IPS-18a (cell line): ENCODE results near the gene TLR7.
A peak's percentile ranks its signal among the peaks of the same experiment; 100 is the strongest.

Experiments
- H3K27ac ChIP-seq: one replicate; pipeline ENCODE4 v1.5.1; 2013; ENCODE audit warnings: low read length
- H3K27me3 ChIP-seq: one replicate; pipeline ENCODE4 v1.6.1; 2013; ENCODE audit warnings: mild to moderate bottlenecking, low read length; ENCODE audit not compliant: control insufficient read depth, insufficient read depth
- H3K36me3 ChIP-seq: one replicate; pipeline ENCODE4 v1.6.1; 2013; ENCODE audit warnings: low read depth, low read length; ENCODE audit not compliant: control insufficient read depth
- H3K4me1 ChIP-seq: one replicate; pipeline ENCODE4 v1.6.1; 2013; ENCODE audit warnings: low read depth, low read length; ENCODE audit not compliant: control insufficient read depth
- H3K4me3 ChIP-seq: one replicate; pipeline ENCODE4 v1.5.1; 2013; ENCODE audit warnings: low read length
- H3K9ac ChIP-seq: one replicate; pipeline ENCODE4 v1.6.1; 2013; ENCODE audit warnings: mild to moderate bottlenecking, low read length, moderate library complexity
- H3K9me3 ChIP-seq: one replicate; pipeline ENCODE4 v1.6.1; 2013; ENCODE audit warnings: low read depth, low read length; ENCODE audit not compliant: control insufficient read depth

Gene TLR7

DNA sequence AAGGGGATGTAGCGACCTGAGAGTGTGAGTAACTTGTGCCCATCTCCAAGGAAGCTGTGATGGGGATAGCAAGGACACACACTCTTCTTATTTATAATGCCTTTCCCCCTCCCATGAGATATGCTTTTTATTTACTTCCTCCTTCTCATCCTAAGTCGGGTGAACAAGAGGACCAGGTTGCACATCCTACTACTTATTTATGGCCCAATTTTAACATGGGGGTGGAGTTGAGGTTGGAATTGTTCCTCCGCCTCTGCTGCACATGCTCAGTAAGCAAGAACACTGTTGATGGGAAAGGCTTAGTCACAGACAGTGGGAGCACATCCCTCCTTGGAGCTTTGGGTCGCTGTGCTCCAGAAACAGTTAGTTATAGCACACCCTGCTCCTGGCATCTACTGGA is 24.3 kb downstream of the TLR7 start:
- Histone ChIP-seq H3K4me1 (no peaks in the 10 kb centered on the region), H3K27ac (no peak overlapping the region), H3K9ac (no peak overlapping the region), H3K4me3 (no peak overlapping the region), H3K9me3 (no peaks in the 10 kb centered on the region), H3K36me3 (no peaks in the 10 kb centered on the region), H3K27me3 (no peaks in the 10 kb centered on the region)

DNA sequence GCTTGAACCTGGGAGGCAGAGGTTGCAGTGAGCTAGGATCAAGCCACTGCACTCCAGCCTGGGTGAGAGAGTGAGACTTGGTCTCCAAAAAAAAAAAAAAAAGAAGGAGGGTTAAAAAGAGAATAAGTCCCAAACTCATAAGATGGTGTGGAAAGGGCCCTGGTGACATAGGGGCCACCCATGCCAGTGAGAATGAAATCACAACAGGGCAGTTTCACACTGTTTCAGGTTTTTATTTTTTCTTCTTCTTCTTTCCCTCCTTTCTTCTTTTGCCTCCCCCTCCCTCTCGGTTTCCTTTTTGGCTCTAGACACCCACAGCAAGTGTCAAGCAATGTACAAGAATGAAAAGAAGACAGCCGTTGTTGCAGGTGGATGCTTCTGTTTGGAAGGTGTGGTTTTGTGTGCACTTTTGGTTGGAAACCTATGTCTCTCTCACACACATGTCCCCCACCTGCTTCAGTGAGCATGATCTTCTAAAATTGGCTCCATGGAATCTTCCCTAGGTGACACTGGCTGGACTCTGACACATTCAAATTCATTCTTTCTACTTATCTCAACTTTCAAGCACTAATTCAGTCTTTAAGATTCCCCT is 25.1 kb downstream of the TLR7 start:
- Histone ChIP-seq H3K4me3 (no peak overlapping the region), H3K27me3 (no peaks in the 10 kb centered on the region), H3K4me1 (no peaks in the 10 kb centered on the region), H3K36me3 (no peaks in the 10 kb centered on the region), H3K9ac (no peak overlapping the region), H3K27ac (no peak overlapping the region), H3K9me3 (no peaks in the 10 kb centered on the region)

- Histone ChIP-seq H3K36me3 (no peaks in the 10 kb centered on the region), H3K9me3 (no peaks in the 10 kb centered on the region), H3K9ac (no peak overlapping the region), H3K4me3 (no peak overlapping the region), H3K4me1 (no peaks in the 10 kb centered on the region), H3K27ac (no peak overlapping the region), H3K27me3 (no peaks in the 10 kb centered on the region)
These were observed 25.8 kb downstream of the TLR7 start for GRCh38 chrX:12892716-12893115.

GRCh38 chrX:12894074-12895030 is 27.5 kb downstream of the TLR7 start:
- Histone ChIP-seq H3K36me3 (no peaks in the 10 kb centered on the region), H3K9ac (no peak overlapping the region), H3K27ac (no peak overlapping the region), H3K27me3 (no peaks in the 10 kb centered on the region), H3K4me1 (peaks cover 6% of the 10 kb centered on the region), H3K4me3 (no peak overlapping the region), H3K9me3 (no peaks in the 10 kb centered on the region)

DNA sequence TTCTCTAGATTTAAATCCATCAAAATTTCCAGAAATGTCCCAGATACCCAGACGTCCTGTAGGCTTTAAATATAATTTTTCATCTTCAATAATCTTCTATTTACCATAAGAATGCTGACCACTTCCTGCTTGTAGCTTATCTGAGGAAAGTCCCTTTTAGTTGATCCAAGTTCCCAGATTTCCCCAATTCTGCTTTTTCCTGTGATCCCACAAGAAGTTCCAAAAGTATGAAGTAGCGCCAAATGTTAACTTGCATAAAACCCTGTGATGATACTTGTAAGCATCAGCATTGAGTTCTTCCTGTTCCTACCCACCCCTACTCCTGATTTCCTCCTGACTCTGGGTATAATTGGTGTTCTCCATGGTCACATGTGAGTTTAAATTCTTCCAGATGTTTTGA is 29.0 kb downstream of the TLR7 start:
- Histone ChIP-seq H3K36me3 (no peaks in the 10 kb centered on the region), H3K27me3 (no peaks in the 10 kb centered on the region), H3K9ac (no peak overlapping the region), H3K9me3 (no peaks in the 10 kb centered on the region), H3K27ac (no peak overlapping the region), H3K4me3 (no peak overlapping the region), H3K4me1 (peaks cover 19% of the 10 kb centered on the region)

GRCh38 chrX:12896935-12897334 is 30.1 kb downstream of the TLR7 start:
- Histone ChIP-seq H3K36me3 (no peaks in the 10 kb centered on the region), H3K27ac (no peak overlapping the region), H3K9ac (no peak overlapping the region), H3K4me1 (peaks cover 19% of the 10 kb centered on the region), H3K4me3 (no peak overlapping the region), H3K9me3 (no peaks in the 10 kb centered on the region), H3K27me3 (no peaks in the 10 kb centered on the region)

GRCh38 chrX:12898073-12898472 is 31.2 kb downstream of the TLR7 start:
- Histone ChIP-seq H3K27me3 (no peaks in the 10 kb centered on the region), H3K36me3 (no peaks in the 10 kb centered on the region), H3K4me1 (peaks cover 19% of the 10 kb centered on the region), H3K4me3 (no peak overlapping the region), H3K27ac (no peak overlapping the region), H3K9ac (no peak overlapping the region), H3K9me3 (no peaks in the 10 kb centered on the region)

- peak overlapping the region; percentile 10 for H3K4me3 ChIP-seq
- H3K36me3 ChIP-seq = no peaks in the 10 kb centered on the region
- H3K9me3 ChIP-seq = no peaks in the 10 kb centered on the region
- peak overlapping the region; percentile 36 for H3K27ac ChIP-seq
- peaks cover 19% of the 10 kb centered on the region for H3K4me1 ChIP-seq
- peak overlapping the region; percentile 36 for H3K9ac ChIP-seq
- H3K27me3 ChIP-seq = no peaks in the 10 kb centered on the region
These were observed 32.6 kb downstream of the TLR7 start for GRCh38 chrX:12899506-12899905.

DNA sequence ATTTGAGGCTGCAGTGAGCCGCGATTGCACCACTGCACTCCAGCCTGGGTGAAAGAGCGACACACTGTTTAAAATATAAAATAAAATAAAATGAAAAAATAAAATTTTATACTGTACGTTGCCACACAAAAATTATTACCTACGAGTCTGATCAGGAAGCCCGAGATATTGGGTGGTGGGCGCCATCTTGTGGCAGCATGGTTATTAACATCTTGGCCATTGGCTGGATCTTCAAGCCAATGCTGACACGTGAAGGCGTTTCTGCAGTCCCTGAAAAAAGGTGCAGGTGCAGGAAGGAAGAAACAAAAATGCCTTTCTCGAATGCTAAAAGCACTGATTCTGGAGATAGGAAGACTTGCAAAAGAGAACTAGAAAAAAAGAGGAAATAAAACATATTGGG is 34.6 kb downstream of the TLR7 start:
- Histone ChIP-seq H3K9me3 (no peaks in the 10 kb centered on the region), H3K9ac (no peak overlapping the region), H3K27me3 (no peaks in the 10 kb centered on the region), H3K4me1 (peaks cover 19% of the 10 kb centered on the region), H3K36me3 (no peaks in the 10 kb centered on the region), H3K27ac (no peak overlapping the region), H3K4me3 (no peak overlapping the region)

- H3K36me3 ChIP-seq = no peaks in the 10 kb centered on the region
- H3K27me3 ChIP-seq = no peaks in the 10 kb centered on the region
- no peak overlapping the region for H3K4me3 ChIP-seq
- no peaks in the 10 kb centered on the region for H3K9me3 ChIP-seq
- no peak overlapping the region for H3K27ac ChIP-seq
- H3K4me1 ChIP-seq = peaks cover 19% of the 10 kb centered on the region
- H3K9ac ChIP-seq = no peak overlapping the region
These were observed 36.8 kb downstream of the TLR7 start for GRCh38 chrX:12903646-12904045.

DNA sequence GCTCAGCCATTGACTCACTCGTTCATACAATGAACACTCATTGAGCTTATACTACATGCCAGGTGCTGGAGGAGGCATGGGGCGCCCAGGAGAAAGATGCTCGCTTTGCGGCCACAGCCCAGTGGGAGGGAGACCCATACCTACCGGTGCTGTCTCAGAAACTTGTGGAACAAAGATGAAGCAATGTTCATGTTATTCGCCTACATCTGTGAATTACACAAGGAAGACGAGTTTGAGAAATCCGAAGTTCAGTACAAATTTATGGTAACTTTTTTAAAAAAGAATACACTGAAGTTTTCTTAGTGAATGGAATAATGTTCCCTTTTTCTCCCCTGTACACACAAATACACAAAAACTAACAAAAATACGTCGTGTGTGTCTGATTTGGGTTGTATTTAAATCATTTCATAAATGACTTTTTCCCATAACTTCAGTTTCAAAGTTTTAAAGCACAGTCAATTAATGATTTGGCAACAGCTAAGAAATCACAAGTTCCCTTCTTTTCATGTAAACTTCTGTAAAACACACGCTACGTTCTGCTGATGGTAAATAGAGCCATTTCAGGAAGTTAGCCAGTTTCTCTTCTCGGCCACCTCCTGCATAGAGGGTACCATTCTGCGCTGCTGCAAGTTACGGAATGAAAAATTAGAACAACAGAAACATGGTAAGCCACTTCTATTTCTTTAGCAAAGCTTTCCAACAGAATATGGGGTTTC is 39.3 kb downstream of the TLR7 start, which contains the start of gene TLR8:
Gene TLR8, plus strand, starts transcription at position 575 of the 716 bp plus-strand sequence. Its CDS starts 87 bp downstream, at position 662.
- no peak within 1 kb of the TSS for H3K4me3 ChIP-seq
- H3K27me3 ChIP-seq = no peaks in the 10 kb centered on the region
- no peaks in the 10 kb centered on the region for H3K4me1 ChIP-seq
- H3K9ac ChIP-seq = no peak within 1 kb of the TSS
- no peak within 1 kb of the TSS for H3K27ac ChIP-seq
- H3K9me3 ChIP-seq = no peaks in the 10 kb centered on the region
- no peaks in the 10 kb centered on the region for H3K36me3 ChIP-seq
